Eye (tissue), 1 donor: Measurements from ENCODE around the gene TNRC18.

Source experiments
- DNase-seq: peaks from one replicate; pipeline ENCODE4 v3.0.0-alpha.2; 2015

Gene TNRC18

GRCh38 chr7:5428478-5429252 is 5.0 kb upstream of the TNRC18 start:
- peak; percentile 80 for DNase-seq

- peak; percentile 85 for DNase-seq
Observed at GRCh38 chr7:5426226-5426475, 2.5 kb upstream of the TNRC18 start.

GRCh38 chr7:5425507-5426225 is 2.0 kb upstream of the TNRC18 start:
- peak; percentile 97 for DNase-seq

GRCh38 chr7:5424749-5425506 is 1.3 kb upstream of the TNRC18 start:
- DNase-seq = peak; percentile 94

GRCh38 chr7:5423976-5424748 is 528 bp upstream of the TNRC18 start:
- DNase-seq = peak; percentile 100

GRCh38 chr7:5422396-5423305 is 983 bp downstream of the TNRC18 start:
- DNase-seq = peak; percentile 77

GRCh38 chr7:5421714-5422395 is 1.8 kb downstream of the TNRC18 start:
- peak; percentile 82 for DNase-seq

- DNase-seq = peak; percentile 49
Observed at GRCh38 chr7:5420881-5421713, 2.5 kb downstream of the TNRC18 start.

- DNase-seq = peak; percentile 49
Observed at GRCh38 chr7:5420067-5420880, 3.4 kb downstream of the TNRC18 start.

GRCh38 chr7:5419539-5420066 is 4.0 kb downstream of the TNRC18 start:
- peak; percentile 77 for DNase-seq

- DNase-seq = no peak
Observed at GRCh38 chr7:5418285-5418582, 5.4 kb downstream of the TNRC18 start.

GRCh38 chr7:5417106-5418071 is 6.2 kb downstream of the TNRC18 start:
- peak; percentile 75 for DNase-seq

GRCh38 chr7:5414916-5415315 is 8.7 kb downstream of the TNRC18 start:
- peak; percentile 39 for DNase-seq

- DNase-seq = no peak
Observed at GRCh38 chr7:5413449-5413786, 10.2 kb downstream of the TNRC18 start.

- DNase-seq = no peak
Observed at GRCh38 chr7:5408777-5409176, 14.9 kb downstream of the TNRC18 start.

- DNase-seq = peak; percentile 64
Observed at GRCh38 chr7:5406957-5407945, 16.4 kb downstream of the TNRC18 start.

- DNase-seq = peak; percentile 52
Observed at GRCh38 chr7:5404421-5404826, 19.2 kb downstream of the TNRC18 start.
